Lower leg skin (tissue), 4 donors: ENCODE measurements around the gene MAPT. TPM values are rescaled to one million over a fixed set of nuclear protein-coding genes. Genes with fewer than 3 reads are reported as not detected.
A peak's percentile ranks its signal among the peaks of the same experiment; 100 is the strongest.
"Not testable (repeated sequence)": the region's sequence is repeated elsewhere in the genome, so short reads cannot be mapped to it uniquely, and the experiment has no call there.

ENCODE experiments used
- DNase-seq, 2 donors: peaks; one replicate each; pipeline ENCODE4 v3.0.0-alpha.2; 2019; ENCODE audit warnings: low spot score in 2 of 2
- H3K4me3 ChIP-seq: fragments of 200-600 bp; sonication (generic); 2 replicates; pipeline ENCODE4 v1.5.1; 2017; ENCODE audit warnings: mild to moderate bottlenecking, low read depth; ENCODE audit not compliant: poor library complexity, severe bottlenecking
- POLR2A ChIP-seq, 2 donors: fragments of 450-650 bp; IDR thresholded peaks; one replicate each; pipeline ENCODE4 v1.6.1; 2016 to 2017; ENCODE audit warnings: antibody characterized with exemption in 2 of 2, mild to moderate bottlenecking in 1 of 2, moderate library complexity in 1 of 2
- WGBS, 2 donors: methylation state at CpG; one replicate each; pipeline ENCODE4 v1.1.5; 2018; 5-methylcytosine and 5-hydroxymethylcytosine counted together
- intact Hi-C: fragments of 100-400 bp; cut with DNase I; formaldehyde crosslinking; loops from one replicate; pipeline ENCODE4 v1.15.0; 2023; ENCODE audit warnings: low total_unique reads
- total RNA-seq, 4 donors: library from RNA; depleted of rRNA; stranded (reverse); fragments of >200 nt; gene quantifications; one replicate each; pipeline ENCODE4 v1.1.0, GENCODE V29; 2016
- TF ChIP-seq, protein P1 (sequence below), 3 donors: fragments of 450-650 bp; IDR thresholded peaks; one replicate each; pipeline ENCODE4 v1.5.1; 2016; ENCODE audit warnings: antibody characterized with exemption in 3 of 3, mild to moderate bottlenecking in 3 of 3, moderate library complexity in 2 of 3

The MAPT gene
- total RNA-seq, 4 donors from 2014 or later = 4.1 to 7.6 (median 6.2) TPM

DNA sequence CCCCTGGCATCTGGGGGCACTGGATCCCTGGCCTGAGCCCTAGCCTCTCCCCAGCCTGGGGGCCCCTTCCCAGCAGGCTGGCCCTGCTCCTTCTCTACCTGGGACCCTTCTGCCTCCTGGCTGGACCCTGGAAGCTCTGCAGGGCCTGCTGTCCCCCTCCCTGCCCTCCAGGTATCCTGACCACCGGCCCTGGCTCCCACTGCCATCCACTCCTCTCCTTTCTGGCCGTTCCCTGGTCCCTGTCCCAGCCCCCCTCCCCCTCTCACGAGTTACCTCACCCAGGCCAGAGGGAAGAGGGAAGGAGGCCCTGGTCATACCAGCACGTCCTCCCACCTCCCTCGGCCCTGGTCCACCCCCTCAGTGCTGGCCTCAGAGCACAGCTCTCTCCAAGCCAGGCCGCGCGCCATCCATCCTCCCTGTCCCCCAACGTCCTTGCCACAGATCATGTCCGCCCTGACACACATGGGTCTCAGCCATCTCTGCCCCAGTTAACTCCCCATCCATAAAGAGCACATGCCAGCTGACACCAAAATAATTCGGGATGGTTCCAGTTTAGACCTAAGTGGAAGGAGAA, 118.2 kb downstream of the MAPT start:
- 85 to 90% methylated on average over 11 of the region's 11 CpGs for WGBS, 2 donors
- intact Hi-C loops = no loop called here

GRCh38 chr17:46013127-46013501, 118.8 kb downstream of the MAPT start:
- WGBS, 2 donors = 80 to 89% methylated on average over 6 to 7 of the region's 7 CpGs
- TF ChIP-seq POLR2A (IDR thresholded peaks at IDR 0.05) = no peak
- TF ChIP-seq, protein P1, sequence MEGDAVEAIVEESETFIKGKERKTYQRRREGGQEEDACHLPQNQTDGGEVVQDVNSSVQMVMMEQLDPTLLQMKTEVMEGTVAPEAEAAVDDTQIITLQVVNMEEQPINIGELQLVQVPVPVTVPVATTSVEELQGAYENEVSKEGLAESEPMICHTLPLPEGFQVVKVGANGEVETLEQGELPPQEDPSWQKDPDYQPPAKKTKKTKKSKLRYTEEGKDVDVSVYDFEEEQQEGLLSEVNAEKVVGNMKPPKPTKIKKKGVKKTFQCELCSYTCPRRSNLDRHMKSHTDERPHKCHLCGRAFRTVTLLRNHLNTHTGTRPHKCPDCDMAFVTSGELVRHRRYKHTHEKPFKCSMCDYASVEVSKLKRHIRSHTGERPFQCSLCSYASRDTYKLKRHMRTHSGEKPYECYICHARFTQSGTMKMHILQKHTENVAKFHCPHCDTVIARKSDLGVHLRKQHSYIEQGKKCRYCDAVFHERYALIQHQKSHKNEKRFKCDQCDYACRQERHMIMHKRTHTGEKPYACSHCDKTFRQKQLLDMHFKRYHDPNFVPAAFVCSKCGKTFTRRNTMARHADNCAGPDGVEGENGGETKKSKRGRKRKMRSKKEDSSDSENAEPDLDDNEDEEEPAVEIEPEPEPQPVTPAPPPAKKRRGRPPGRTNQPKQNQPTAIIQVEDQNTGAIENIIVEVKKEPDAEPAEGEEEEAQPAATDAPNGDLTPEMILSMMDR (IDR thresholded peaks at IDR 0.05) = no peak
- no peak for DNase-seq
- H3K4me3 ChIP-seq = no peak overlapping the region
- intact Hi-C loops = no loop called here

More for the DNA sequence above, 118.2 kb downstream of the MAPT start:
- no peak for DNase-seq
- no peak overlapping the region for H3K4me3 ChIP-seq
- no peak for TF ChIP-seq POLR2A (IDR thresholded peaks at IDR 0.05)

- intact Hi-C loops = no loop called here
- WGBS, 2 donors = 59 to 63% methylated on average over 9 of the region's 9 CpGs
- no peak for DNase-seq
- H3K4me3 ChIP-seq = no peak overlapping the region
- no peak for TF ChIP-seq POLR2A (IDR thresholded peaks at IDR 0.05)
- TF ChIP-seq, protein P1 (IDR thresholded peaks at IDR 0.05) = no peak
These were observed 119.3 kb downstream of the MAPT start for GRCh38 chr17:46013502-46014165.

GRCh38 chr17:46019408-46019925, 125.1 kb downstream of the MAPT start:
- WGBS, 2 donors = 86 to 88% methylated on average over 8 of the region's 8 CpGs
- intact Hi-C loops, DNase-seq, H3K4me3 ChIP-seq: not testable (repeated sequence)

DNA sequence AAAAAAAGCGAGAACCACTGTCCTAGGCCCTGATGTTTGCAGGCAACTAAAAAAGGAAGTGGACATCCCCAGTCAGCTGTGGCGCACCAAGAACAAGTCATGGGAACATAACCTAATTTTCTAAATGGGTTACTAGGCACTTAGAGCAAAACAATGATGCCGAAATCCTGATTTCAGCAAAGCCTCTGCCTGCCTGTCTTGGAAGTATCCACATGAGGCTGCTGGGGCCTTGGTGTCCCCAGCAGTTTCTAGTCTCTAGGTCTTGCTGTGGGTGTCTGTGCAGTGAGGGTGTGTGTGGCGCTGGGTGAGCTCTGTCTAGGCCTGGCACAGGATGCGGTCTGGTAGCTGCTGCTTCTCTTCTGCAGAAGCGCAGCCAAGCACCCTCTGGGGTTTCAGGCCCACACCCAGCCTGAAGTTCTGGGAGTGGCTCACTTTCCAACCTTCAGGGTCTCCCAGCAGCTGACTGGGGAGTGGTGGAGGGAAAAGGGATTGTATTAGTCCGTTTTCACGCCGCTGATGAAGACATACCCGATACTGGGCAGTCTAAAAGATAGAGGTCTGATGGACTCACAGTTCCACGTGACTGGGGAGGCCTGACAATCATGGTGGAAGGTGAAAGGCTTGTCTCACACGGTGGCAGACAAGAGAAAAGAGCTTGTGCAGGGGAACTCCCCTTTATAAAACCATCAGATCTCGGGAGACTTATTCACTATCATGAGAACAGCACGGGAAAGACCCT, 125.8 kb downstream of the MAPT start:
- intact Hi-C loops = no loop called here
- peak in 1 of 2 donors; percentile 84 for DNase-seq
- 49 to 59% methylated on average over 11 to 14 of the region's 14 CpGs for WGBS, 2 donors
- TF ChIP-seq POLR2A (IDR thresholded peaks at IDR 0.05) = no peak
- TF ChIP-seq, protein P1 (IDR thresholded peaks at IDR 0.05) = no peak
- H3K4me3 ChIP-seq = no peak overlapping the region

DNA sequence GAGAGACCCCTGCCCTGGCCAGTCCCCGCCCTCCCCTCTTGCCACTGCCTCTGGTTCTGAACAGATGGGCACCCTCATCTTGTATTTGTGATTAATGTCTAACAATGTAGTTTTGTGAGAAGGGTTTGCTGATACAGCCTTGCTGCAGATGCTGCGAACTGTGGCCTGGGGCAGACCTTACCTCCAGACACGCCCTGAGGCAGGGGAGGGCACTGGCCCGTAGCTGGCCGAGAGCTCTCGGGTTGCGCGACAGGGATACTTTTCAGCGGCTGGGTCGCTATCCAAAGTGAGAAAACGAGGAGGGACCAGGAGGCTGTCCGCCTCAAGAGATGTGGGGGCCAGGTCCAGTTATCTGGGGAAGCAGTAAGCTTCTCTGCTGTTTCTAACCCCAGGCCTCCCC, 126.6 kb downstream of the MAPT start:
- no peak for TF ChIP-seq POLR2A (IDR thresholded peaks at IDR 0.05)
- TF ChIP-seq, protein P1 (IDR thresholded peaks at IDR 0.05) = no peak
- no peak overlapping the region for H3K4me3 ChIP-seq
- DNase-seq = peak in 1 of 2 donors; percentile 74
- intact Hi-C loops = no loop called here
- WGBS, 2 donors = 84 to 95% methylated on average over 12 of the region's 12 CpGs

GRCh38 chr17:46023366-46023765, 129.0 kb downstream of the MAPT start:
- 90 to 94% methylated on average over 7 of the region's 7 CpGs for WGBS, 2 donors
- H3K4me3 ChIP-seq, intact Hi-C loops, DNase-seq: not testable (repeated sequence)
